Caco-2 (cell line): ENCODE measurements around the gene PXN. TPM values are rescaled to one million over a fixed set of nuclear protein-coding genes. Genes with fewer than 3 reads are reported as not detected.

Source experiments
- BruUV-seq: library from RNA; stranded (reverse); fragments of 400-500 nt; replicated peaks from 2 replicates; lab custom pipeline; 2021; lab: Mats Ljungman, UMichigan
- CTCF ChIA-PET: fragments of 300-600 bp; sonication (Branson Sonifier 250); formaldehyde crosslinking; loops from one replicate; lab custom pipeline; 2022; ENCODE audit warnings: antibody characterized with exemption; lab: Charles Lee
- POLR2A ChIA-PET: fragments of 300-600 bp; sonication (Branson Sonifier 250); formaldehyde crosslinking; loops from one replicate; lab custom pipeline; 2022; ENCODE audit warnings: antibody characterized with exemption; lab: Charles Lee
- DNase-seq, 2 experiments: peaks; one replicate each; pipeline versions ENCODE4 v3.0.0 to v3.0.0-alpha.2; 2020 to 2022
- H3K27me3 ChIP-seq: replicated peaks from 2 replicates; pipeline ENCODE4 v1.6.0; 2011; ENCODE audit warnings: low read length; ENCODE audit not compliant: control insufficient read depth, insufficient read depth
- H3K36me3 ChIP-seq: 2 replicates; pipeline ENCODE4 v1.5.1; 2011; ENCODE audit warnings: low read length; ENCODE audit not compliant: control insufficient read depth, insufficient read depth
- H3K4me1 ChIP-seq: fragments of 250-450 bp; sonication (Bioruptor Pico); 2 replicates; pipeline ENCODE4 v1.5.1; 2020; ENCODE audit warnings: mild to moderate bottlenecking
- H3K4me3 ChIP-seq: 2 replicates; pipeline ENCODE4 v1.5.1; 2011; ENCODE audit warnings: low read depth, mild to moderate bottlenecking, control low read depth, low read length
- H3K9me3 ChIP-seq: fragments of 250-450 bp; sonication (Bioruptor Pico); 2 replicates; pipeline ENCODE4 v1.5.1; 2020; ENCODE audit warnings: mild to moderate bottlenecking, moderate library complexity
- H3K27ac Mint-ChIP-seq: one replicate; pipeline ENCODE4 v1.8.0; 2022; ENCODE audit warnings: mixed read lengths; ENCODE audit not compliant: unreplicated experiment
- H3K27me3 Mint-ChIP-seq: one replicate; pipeline ENCODE4 v1.8.0; 2022; ENCODE audit warnings: mixed read lengths; ENCODE audit not compliant: insufficient read depth, unreplicated experiment
- H3K36me3 Mint-ChIP-seq: one replicate; pipeline ENCODE4 v1.8.0; 2022; ENCODE audit warnings: mild to moderate bottlenecking, mixed read lengths; ENCODE audit not compliant: insufficient read depth, unreplicated experiment
- H3K4me1 Mint-ChIP-seq: one replicate; pipeline ENCODE4 v1.8.0; 2022; ENCODE audit warnings: low read depth, mixed read lengths; ENCODE audit not compliant: unreplicated experiment
- H3K4me3 Mint-ChIP-seq: one replicate; pipeline ENCODE4 v1.8.0; 2022; ENCODE audit warnings: mild to moderate bottlenecking, moderate library complexity, mixed read lengths; ENCODE audit not compliant: unreplicated experiment
- H3K9me3 Mint-ChIP-seq: one replicate; pipeline ENCODE4 v1.8.0; 2022; ENCODE audit warnings: mixed read lengths; ENCODE audit not compliant: unreplicated experiment
- intact Hi-C: fragments of 100-400 bp; cut with micrococcal nuclease; formaldehyde crosslinking; loops from one replicate; pipeline ENCODE4 v1.10.0; 2022; ENCODE audit not compliant: unreplicated experiment
- total RNA-seq: library from RNA; stranded (reverse); gene quantifications from 2 replicates; pipeline ENCODE4 v1.2.3, GENCODE V29; 2022
- TF ChIP-seq, protein P1 (sequence below), 2 experiments: fragments of 200-600 bp in 1 of 2; IDR thresholded peaks; 1 replicate in 1 of 2; 2 replicates in 1 of 2; pipeline versions ENCODE4 v1.5.1 to v1.8.0; 2011 to 2022; ENCODE audit warnings: antibody characterized with exemption in 1 of 2, control low read depth in 1 of 2, inconsistent platforms in 1 of 2, low read depth in 1 of 2, low read length in 1 of 2, mild to moderate bottlenecking in 1 of 2, moderate library complexity in 1 of 2; ENCODE audit not compliant: insufficient read depth in 1 of 2, severe bottlenecking in 1 of 2, unreplicated experiment in 1 of 2

Gene PXN
- total RNA-seq, 1 experiment from 2014 or later, result 150 TPM

DNA sequence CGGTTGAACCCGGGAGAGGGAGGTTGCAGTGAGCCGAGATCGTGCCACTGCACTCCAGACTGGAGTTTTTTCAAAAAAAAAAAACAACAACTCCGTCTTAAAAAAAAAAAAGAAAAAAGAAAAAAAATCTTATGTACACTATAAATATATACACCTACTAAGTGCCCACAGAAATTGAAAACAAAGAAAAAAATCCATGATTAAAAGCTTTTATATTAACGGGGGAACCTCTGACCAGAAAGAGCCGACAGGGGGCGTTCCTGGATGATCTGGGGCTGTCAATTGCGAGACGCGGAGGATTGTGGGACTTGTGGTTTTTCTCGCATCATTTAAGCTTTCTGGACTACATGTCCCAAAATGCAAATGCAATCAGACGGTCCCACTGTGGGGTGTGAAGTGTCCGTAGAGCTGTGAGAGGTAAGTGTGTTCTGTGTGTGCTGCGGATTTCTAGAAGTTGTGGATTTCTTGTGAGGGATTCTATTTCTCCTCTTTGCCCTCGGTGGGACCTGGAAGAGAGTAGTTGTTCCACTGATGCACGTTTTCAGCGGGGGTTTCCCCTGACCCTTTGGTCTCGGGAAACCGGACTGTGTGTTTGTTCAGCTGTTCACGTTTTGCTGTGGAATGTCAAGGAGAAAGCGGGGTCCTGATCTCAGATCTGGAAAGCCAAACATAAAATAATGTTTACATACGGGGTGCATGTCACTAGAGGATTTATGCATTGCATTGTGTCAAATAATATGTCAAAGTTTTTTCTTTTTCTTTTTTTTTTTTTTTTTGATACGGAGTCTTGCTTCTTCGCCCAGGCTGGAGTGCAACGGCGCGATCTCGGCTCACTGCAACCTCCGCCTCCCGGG, 36.7 kb upstream of the PXN start, which contains the start of gene SIRT4:
Gene SIRT4, plus strand, starts transcription at position 360 of the 854 bp plus-strand sequence. CDS start 1,241 bp downstream, outside the sequence.
- Histone ChIP-seq H3K4me1 (peaks cover 5% of the 10 kb centered on the region; the same call in 1 of the 2 replicates), H3K36me3 (no peaks in the 10 kb centered on the region), H3K9me3 (no peaks in the 10 kb centered on the region), H3K27me3 (no peaks in the 10 kb centered on the region), H3K4me3 (peak within 1 kb of the TSS; percentile 70)
- CTCF ChIA-PET, result interaction anchor here (0.7 to 1.9 kb wide), 22 partner anchors 8 to 585 kb away, joined by 3 to 27 read pairs (median 6); partner anchors contain the start of genes DYNLL1, PXN, RNU4-1 and RNU4-2
- TF ChIP-seq, protein P1, sequence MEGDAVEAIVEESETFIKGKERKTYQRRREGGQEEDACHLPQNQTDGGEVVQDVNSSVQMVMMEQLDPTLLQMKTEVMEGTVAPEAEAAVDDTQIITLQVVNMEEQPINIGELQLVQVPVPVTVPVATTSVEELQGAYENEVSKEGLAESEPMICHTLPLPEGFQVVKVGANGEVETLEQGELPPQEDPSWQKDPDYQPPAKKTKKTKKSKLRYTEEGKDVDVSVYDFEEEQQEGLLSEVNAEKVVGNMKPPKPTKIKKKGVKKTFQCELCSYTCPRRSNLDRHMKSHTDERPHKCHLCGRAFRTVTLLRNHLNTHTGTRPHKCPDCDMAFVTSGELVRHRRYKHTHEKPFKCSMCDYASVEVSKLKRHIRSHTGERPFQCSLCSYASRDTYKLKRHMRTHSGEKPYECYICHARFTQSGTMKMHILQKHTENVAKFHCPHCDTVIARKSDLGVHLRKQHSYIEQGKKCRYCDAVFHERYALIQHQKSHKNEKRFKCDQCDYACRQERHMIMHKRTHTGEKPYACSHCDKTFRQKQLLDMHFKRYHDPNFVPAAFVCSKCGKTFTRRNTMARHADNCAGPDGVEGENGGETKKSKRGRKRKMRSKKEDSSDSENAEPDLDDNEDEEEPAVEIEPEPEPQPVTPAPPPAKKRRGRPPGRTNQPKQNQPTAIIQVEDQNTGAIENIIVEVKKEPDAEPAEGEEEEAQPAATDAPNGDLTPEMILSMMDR (IDR thresholded peaks at IDR 0.05; ENCODE audit: insufficient read depth in 1 of 2, low read depth in 1 of 2, low read length in 1 of 2, severe bottlenecking in 1 of 2, unreplicated experiment in 1 of 2), result peak; percentile 84 to 86
- POLR2A ChIA-PET, result interaction anchor here (0.6 to 2.1 kb wide), 6 partner anchors 10 to 185 kb away, joined by 3 to 68 read pairs (median 9); partner anchors contain the start of genes RNU4-1, RNU4-2 and RPLP0
- H3K4me1 Mint-ChIP-seq, result no peaks in the 10 kb centered on the region
- intact Hi-C loops, result loop anchor here (1.0 kb wide), 3 partner anchors 9 to 19 kb away; partner anchors contain the start of gene RNU4-1
- H3K27ac Mint-ChIP-seq, result peak within 1 kb of the TSS; percentile 93
- H3K36me3 Mint-ChIP-seq, result peaks cover 23% of the 10 kb centered on the region
- H3K4me3 Mint-ChIP-seq, result peak within 1 kb of the TSS; percentile 91
- no peaks in the 10 kb centered on the region for H3K9me3 Mint-ChIP-seq
- no peaks in the 10 kb centered on the region for H3K27me3 Mint-ChIP-seq
- TSS peak; percentile 89 for BruUV-seq
- peak; percentile 89 for DNase-seq

DNA sequence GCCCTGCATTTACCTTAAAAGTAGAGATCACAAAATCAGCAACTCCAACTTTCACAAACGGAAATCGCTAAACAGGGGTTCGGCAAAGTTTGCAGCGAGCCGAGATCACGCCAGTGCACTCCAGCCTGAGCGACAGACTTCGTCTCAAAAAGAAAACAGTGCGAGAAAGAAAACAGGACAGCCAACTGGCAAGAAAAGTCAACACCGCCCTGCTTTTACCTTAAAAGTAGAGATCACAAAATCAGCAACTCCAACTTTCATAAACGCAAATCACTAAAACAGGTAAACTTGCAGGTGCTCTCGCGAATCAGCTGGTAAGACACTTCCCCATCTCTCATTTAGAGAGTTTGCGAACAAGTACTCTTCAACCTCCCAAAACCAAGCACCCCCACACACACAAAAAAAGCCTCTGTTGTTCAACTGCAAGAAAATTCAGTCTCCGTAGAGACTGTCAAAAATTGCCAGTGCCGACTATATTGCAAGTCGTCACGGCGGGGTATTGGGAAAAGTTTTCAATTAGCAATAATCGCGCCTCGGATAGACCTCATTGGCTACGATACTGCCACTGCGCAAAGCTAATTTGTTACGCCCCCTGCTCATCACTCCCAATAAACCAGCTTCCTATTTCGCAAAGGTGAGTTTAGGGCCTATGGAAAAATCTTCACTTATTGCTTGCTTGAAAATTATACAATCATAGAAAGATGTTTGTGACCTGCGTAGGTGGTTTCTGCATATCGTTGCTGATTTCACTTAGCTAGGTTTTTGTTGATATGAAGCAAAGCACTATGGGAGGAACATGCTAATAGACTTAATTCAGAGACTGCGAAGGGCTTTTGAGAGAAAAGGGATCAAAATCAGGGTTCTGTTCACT, 27.4 kb upstream of the PXN start, which contains the start of gene RNU4-1:
Gene RNU4-1, minus strand, starts transcription at position 577 of the 871 bp plus-strand sequence.
- no peaks in the 10 kb centered on the region for H3K36me3 Mint-ChIP-seq
- intact Hi-C loops, result loop anchor here (1.0 kb wide), 1 partner anchor 9 kb away; the partner anchor contains the start of gene SIRT4
- Histone ChIP-seq H3K36me3 (no peaks in the 10 kb centered on the region), H3K9me3 (no peaks in the 10 kb centered on the region), H3K4me1 (peaks cover 7% of the 10 kb centered on the region), H3K27me3 (no peaks in the 10 kb centered on the region), H3K4me3 (peak within 1 kb of the TSS; percentile 48)
- no peak within 1 kb of the TSS for H3K27ac Mint-ChIP-seq
- ChIA-PET POLR2A (interaction anchor here (0.5 to 3.6 kb wide), 21 partner anchors 10 to 1324 kb away, joined by 3 to 297 read pairs (median 5); partner anchors contain the start of genes POP5, PXN, RAB35 and RPLP0), CTCF (interaction anchor here (0.6 to 2.9 kb wide), 6 partner anchors 9 to 144 kb away, joined by 6 to 30 read pairs (median 8); partner anchors contain the start of genes PXN and SIRT4)
- H3K9me3 Mint-ChIP-seq, result no peaks in the 10 kb centered on the region
- TF ChIP-seq, protein P1 (IDR thresholded peaks at IDR 0.05; ENCODE audit: insufficient read depth in 1 of 2, low read depth in 1 of 2, low read length in 1 of 2, severe bottlenecking in 1 of 2, unreplicated experiment in 1 of 2), result no peak
- no TSS peak for BruUV-seq
- DNase-seq, result peak; percentile 89 to 93
- H3K4me1 Mint-ChIP-seq, result no peaks in the 10 kb centered on the region
- no peaks in the 10 kb centered on the region for H3K27me3 Mint-ChIP-seq
- H3K4me3 Mint-ChIP-seq, result peak within 1 kb of the TSS; percentile 14
